Ovary (tissue), 9 donors: ENCODE data around the gene SLCO2A1. TPM values are rescaled to one million over a fixed set of nuclear protein-coding genes. Genes with fewer than 3 reads are reported as not detected.

Experiments used
- DNase-seq, 5 donors: peaks; one replicate each; pipeline ENCODE4 v3.0.0-alpha.2; 2019 to 2020
- H3K27ac ChIP-seq, 2 donors: fragments of 200-600 bp; one replicate each; pipeline versions ENCODE4 v1.5.1 to v1.8.0; 2019 to 2022
- H3K27me3 ChIP-seq: fragments of 200-600 bp; one replicate; pipeline ENCODE4 v1.8.0; 2022
- H3K36me3 ChIP-seq: fragments of 200-600 bp; sonication (generic); one replicate; pipeline ENCODE4 v1.5.1; 2019
- H3K4me1 ChIP-seq: one replicate; pipeline ENCODE4 v1.8.1; 2013; ENCODE audit warnings: mild to moderate bottlenecking, moderate library complexity; ENCODE audit not compliant: insufficient read depth
- H3K4me3 ChIP-seq: fragments of 200-600 bp; sonication (generic); one replicate; pipeline ENCODE4 v1.5.1; 2017
- H3K9me3 ChIP-seq, 2 donors: fragments of 200-600 bp in 1 of 2; sonication (generic) in 1 of 2; one replicate each; pipeline versions ENCODE4 v1.5.1 to v1.8.1; 2013 to 2019; ENCODE audit warnings: mild to moderate bottlenecking in 1 of 2, moderate library complexity in 1 of 2
- CTCF ChIP-seq, 3 donors: fragments of 450-650 bp in 2 of 3; fragments of 200-600 bp in 1 of 3; IDR thresholded peaks; one replicate each; pipeline versions ENCODE4 v1.5.1 to v1.8.0; 2016 to 2022; ENCODE audit warnings: antibody characterized with exemption in 3 of 3, mild to moderate bottlenecking in 1 of 3
- EP300 ChIP-seq: sonication (generic); formaldehyde crosslinking; IDR thresholded peaks from one replicate; pipeline ENCODE4 v1.6.1; 2017; ENCODE audit warnings: antibody characterized with exemption
- POLR2A ChIP-seq: fragments of 450-650 bp; IDR thresholded peaks from one replicate; pipeline ENCODE4 v1.6.1; 2017; ENCODE audit warnings: antibody characterized with exemption, mild to moderate bottlenecking, moderate library complexity
- WGBS, 3 donors: extraction: QIAGEN DNeasy Blood & Tissue Kit in 1 of 3; methylation state at CpG; one replicate each; pipeline versions ENCODE4 v1.1.5 to v1.1.7; 2013 to 2017; 5-methylcytosine and 5-hydroxymethylcytosine counted together
- intact Hi-C, 4 donors: fragments of 100-400 bp; cut with DNase I; formaldehyde crosslinking; loops; one replicate each; pipeline versions ENCODE4 v1.11.0 to v1.15.1; 2022 to 2023
- polyA plus RNA-seq, 2 donors: library from polyadenylated mRNA; stranded (reverse); fragments of 200-250 nt in 1 of 2; fragments of 350-450 nt in 1 of 2; fragmentation: Illumina TruSeq in 1 of 2; extraction: RNeasy Lipid Tissue Mini Kit (QIAGEN cat#74804) in 1 of 2; gene quantifications; one replicate each; pipeline ENCODE4 v1.2.3, GENCODE V29; 2013 to 2014
- total RNA-seq, 7 donors: library from RNA; depleted of rRNA in 2 of 7; stranded (reverse); fragments of >200 nt in 2 of 7; fragmentation: NEBNext Ultra II Directional in 3 of 7; extraction: Animal tissue kit (Norgen Biotek cat#: 25700) in 3 of 7; gene quantifications; one replicate each; pipeline versions ENCODE4 v1.1.0 to v1.2.4, GENCODE V29; 2016 to 2023
- donor health status: DM: no; HTN: no; CAD: no; lungs with moderate emphysema.
- donor health status: DM: no; HTN: no; CAD: no.
- donor health status: Bipolar disorder and iron deficiency.
- donor health status: DM: yes; HTN: yes; CAD: no.
- donor health status: DM: no; HTN: no; CAD: no.
- donor health status: DM: yes; HTN: yes; CAD: no.

Gene SLCO2A1
- total and polyA plus RNA-seq, 9 donors: 0.83 to 23.6 (median 3.7) TPM

- DNase-seq: no peak
- intact Hi-C loops: no loop called here
- TF ChIP-seq CTCF (IDR thresholded peaks at IDR 0.05) (no peak), EP300 (no peak)
Measured at GRCh38 chr3:133998691-133999241, 31.0 kb downstream of the SLCO2A1 start.

GRCh38 chr3:133997871-133998635, 31.7 kb downstream of the SLCO2A1 start:
- intact Hi-C loops: no loop called here
- Histone ChIP-seq H3K27ac (no peak overlapping the region), H3K36me3 (no peaks in the 10 kb centered on the region), H3K27me3 (no peaks in the 10 kb centered on the region), H3K9me3 (no peaks in the 10 kb centered on the region), H3K4me3 (no peak overlapping the region), H3K4me1 (no peaks in the 10 kb centered on the region)
- TF ChIP-seq POLR2A: no peak
- no peak for TF ChIP-seq CTCF (IDR thresholded peaks at IDR 0.05)
- TF ChIP-seq EP300: no peak
- 78 to 86% (median 85%) methylated on average over 9 of the region's 9 CpGs for WGBS, 3 donors
- no peak for DNase-seq

More at GRCh38 chr3:133998691-133999241, 31.0 kb downstream of the SLCO2A1 start:
- H3K4me3 ChIP-seq: no peak overlapping the region
- no peak overlapping the region for H3K27ac ChIP-seq
- WGBS, 3 donors: 75 to 81% (median 80%) methylated on average over 9 of the region's 9 CpGs
- no peaks in the 10 kb centered on the region for H3K4me1 ChIP-seq
- H3K27me3 ChIP-seq: no peaks in the 10 kb centered on the region
- H3K36me3 ChIP-seq: no peaks in the 10 kb centered on the region
- H3K9me3 ChIP-seq: no peaks in the 10 kb centered on the region

DNA sequence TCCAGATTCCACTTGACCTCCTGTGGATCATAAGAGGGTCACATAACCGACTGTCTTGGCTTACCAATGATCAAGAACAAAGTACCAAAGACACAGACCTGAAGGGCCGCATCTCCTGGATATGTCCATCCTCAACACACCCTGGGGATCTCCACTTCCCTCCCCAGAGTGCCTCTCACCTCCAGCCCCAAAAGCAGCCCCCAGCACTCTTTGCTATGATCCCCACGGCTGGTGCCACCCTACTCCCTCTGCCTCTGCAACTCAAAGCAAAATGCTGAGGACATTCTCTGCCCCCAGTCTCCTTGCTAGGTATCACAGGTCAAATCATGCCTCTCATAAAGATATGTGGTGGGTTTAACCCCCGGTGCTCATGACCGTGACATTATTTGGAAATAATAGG, 32.7 kb downstream of the SLCO2A1 start:
- TF ChIP-seq POLR2A: no peak
- TF ChIP-seq CTCF (IDR thresholded peaks at IDR 0.05): no peak
- no peak for TF ChIP-seq EP300
- Histone ChIP-seq H3K4me1 (no peaks in the 10 kb centered on the region), H3K27me3 (no peaks in the 10 kb centered on the region), H3K4me3 (no peak overlapping the region), H3K9me3 (no peaks in the 10 kb centered on the region), H3K27ac (no peak overlapping the region), H3K36me3 (no peaks in the 10 kb centered on the region)
- intact Hi-C loops: no loop called here
- 87 to 92% (median 89%) methylated on average over 5 of the region's 5 CpGs for WGBS, 3 donors
- DNase-seq: no peak

DNA sequence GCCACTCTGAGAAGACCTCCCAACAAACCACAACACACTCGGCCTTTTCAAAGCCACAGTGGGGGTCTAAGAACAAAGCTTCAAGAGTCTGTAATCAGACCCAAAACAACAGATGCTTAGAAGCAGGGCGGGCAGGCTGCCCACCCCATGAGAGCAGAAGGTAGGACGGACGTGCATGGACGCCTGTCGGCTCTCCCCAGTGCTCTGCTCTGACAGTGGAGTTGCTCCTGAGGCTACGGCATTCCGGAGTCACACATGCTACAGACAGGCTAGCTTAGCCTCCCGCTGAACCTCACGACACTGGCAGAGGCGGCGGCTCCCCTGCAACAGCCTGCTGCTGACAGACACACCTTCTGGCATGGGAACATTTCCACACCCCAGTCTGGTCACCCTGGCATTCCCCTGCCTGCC, 33.5 kb downstream of the SLCO2A1 start:
- Histone ChIP-seq H3K4me1 (no peaks in the 10 kb centered on the region), H3K36me3 (no peaks in the 10 kb centered on the region), H3K4me3 (no peak overlapping the region), H3K27ac (no peak overlapping the region), H3K27me3 (no peaks in the 10 kb centered on the region), H3K9me3 (no peaks in the 10 kb centered on the region)
- TF ChIP-seq POLR2A (no peak), CTCF (IDR thresholded peaks at IDR 0.05) (no peak), EP300 (no peak)
- DNase-seq: no peak
- 46 to 48% (median 46%) methylated on average over 12 of the region's 12 CpGs for WGBS, 3 donors
- intact Hi-C loops: no loop called here
